Ovary (tissue), 3 donors: ENCODE data around the gene RBM15B.

Experiments
- CTCF ChIP-seq, 3 donors: fragments of 450-650 bp in 2 of 3; fragments of 200-600 bp in 1 of 3; IDR thresholded peaks; one replicate each; pipeline versions ENCODE4 v1.5.1 to v1.8.0; 2016 to 2022; ENCODE audit warnings: antibody characterized with exemption in 3 of 3, mild to moderate bottlenecking in 1 of 3
- EP300 ChIP-seq: sonication (generic); formaldehyde crosslinking; IDR thresholded peaks from one replicate; pipeline ENCODE4 v1.6.1; 2017; ENCODE audit warnings: antibody characterized with exemption
- POLR2A ChIP-seq: fragments of 450-650 bp; IDR thresholded peaks from one replicate; pipeline ENCODE4 v1.6.1; 2017; ENCODE audit warnings: antibody characterized with exemption, mild to moderate bottlenecking, moderate library complexity
- donor health status: DM: no; HTN: no; CAD: no.

DNA sequence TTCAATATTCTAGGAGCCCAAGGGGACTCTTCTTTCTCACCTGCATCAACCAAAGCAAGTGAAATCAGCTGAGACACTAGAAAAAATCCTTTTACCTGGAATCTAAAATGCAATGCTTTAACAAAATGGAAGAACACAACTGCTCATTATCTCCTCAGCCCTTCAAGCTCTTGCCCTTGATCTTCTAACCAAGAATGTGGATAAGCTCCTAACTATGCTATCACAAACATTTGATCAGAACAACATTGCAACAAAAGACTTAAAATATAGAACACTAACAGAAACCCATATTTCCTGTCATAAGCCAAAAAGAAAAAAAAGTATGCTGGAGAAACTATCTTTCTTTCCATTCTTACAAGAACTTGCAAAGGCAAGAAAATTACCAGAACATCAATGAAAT, 12.6 kb downstream of the RBM15B start:
- TF ChIP-seq CTCF (IDR thresholded peaks at IDR 0.05) = no peak
- TF ChIP-seq EP300 = no peak
- no peak for TF ChIP-seq POLR2A
